Left ventricle myocardium inferior (tissue), 1 donor: ENCODE data around the gene RAB4A. TPM values are rescaled to one million over a fixed set of nuclear protein-coding genes. Genes with fewer than 3 reads are reported as not detected.
"Not testable (repeated sequence)": the region's sequence is repeated elsewhere in the genome, so short reads cannot be mapped to it uniquely, and the experiment has no call there.

Experiments used
- DNase-seq: peaks from one replicate; pipeline ENCODE4 v3.0.0-alpha.2; 2020
- H3K27ac ChIP-seq: fragments of 200-600 bp; replicated peaks from 2 replicates; pipeline ENCODE4 v1.8.0; 2021
- H3K27me3 ChIP-seq: fragments of 200-600 bp; 2 replicates; pipeline ENCODE4 v1.8.0; 2021; ENCODE audit warnings: low read depth
- H3K36me3 ChIP-seq: fragments of 200-600 bp; 2 replicates; pipeline ENCODE4 v1.8.0; 2021
- H3K4me1 ChIP-seq: fragments of 200-600 bp; 2 replicates; pipeline ENCODE4 v1.8.0; 2021
- H3K4me3 ChIP-seq: fragments of 200-600 bp; 2 replicates; pipeline ENCODE4 v1.8.0; 2021; ENCODE audit warnings: mild to moderate bottlenecking, moderate library complexity
- H3K9me3 ChIP-seq: fragments of 200-600 bp; replicated peaks from 2 replicates; pipeline ENCODE4 v1.8.0; 2021
- intact Hi-C: fragments of 100-400 bp; cut with micrococcal nuclease; formaldehyde crosslinking; loops from one replicate; pipeline ENCODE4 v1.11.0; 2022
- total RNA-seq: library from RNA; stranded (reverse); fragmentation: NEBNext Ultra II Directional; extraction: Animal tissue kit (Norgen Biotek cat#: 25700); gene quantifications from one replicate; pipeline ENCODE4 v1.2.1, GENCODE V29; 2021
- TF ChIP-seq, protein P1 (sequence below): fragments of 200-600 bp; IDR thresholded peaks from 2 replicates; pipeline ENCODE4 v1.8.0; 2021; ENCODE audit warnings: antibody characterized with exemption, mild to moderate bottlenecking, borderline replicate concordance
- donor health status: DM: no; HTN: yes; CAD: no; lungs with severe emphysema.

RAB4A gene
- total RNA-seq, 1 donor from 2014 or later = 132 TPM

- Histone ChIP-seq H3K9me3 (no peaks in the 10 kb centered on the region), H3K27ac (no peak overlapping the region), H3K27me3 (no peaks in the 10 kb centered on the region), H3K4me1 (no peaks in the 10 kb centered on the region), H3K36me3 (peaks cover 53% of the 10 kb centered on the region), H3K4me3 (no peak overlapping the region)
- TF ChIP-seq, protein P1, sequence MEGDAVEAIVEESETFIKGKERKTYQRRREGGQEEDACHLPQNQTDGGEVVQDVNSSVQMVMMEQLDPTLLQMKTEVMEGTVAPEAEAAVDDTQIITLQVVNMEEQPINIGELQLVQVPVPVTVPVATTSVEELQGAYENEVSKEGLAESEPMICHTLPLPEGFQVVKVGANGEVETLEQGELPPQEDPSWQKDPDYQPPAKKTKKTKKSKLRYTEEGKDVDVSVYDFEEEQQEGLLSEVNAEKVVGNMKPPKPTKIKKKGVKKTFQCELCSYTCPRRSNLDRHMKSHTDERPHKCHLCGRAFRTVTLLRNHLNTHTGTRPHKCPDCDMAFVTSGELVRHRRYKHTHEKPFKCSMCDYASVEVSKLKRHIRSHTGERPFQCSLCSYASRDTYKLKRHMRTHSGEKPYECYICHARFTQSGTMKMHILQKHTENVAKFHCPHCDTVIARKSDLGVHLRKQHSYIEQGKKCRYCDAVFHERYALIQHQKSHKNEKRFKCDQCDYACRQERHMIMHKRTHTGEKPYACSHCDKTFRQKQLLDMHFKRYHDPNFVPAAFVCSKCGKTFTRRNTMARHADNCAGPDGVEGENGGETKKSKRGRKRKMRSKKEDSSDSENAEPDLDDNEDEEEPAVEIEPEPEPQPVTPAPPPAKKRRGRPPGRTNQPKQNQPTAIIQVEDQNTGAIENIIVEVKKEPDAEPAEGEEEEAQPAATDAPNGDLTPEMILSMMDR = no peak
- no peak for DNase-seq
- intact Hi-C loops = no loop called here
These were observed 53.1 kb downstream of the RAB4A start for GRCh38 chr1:229323885-229324553.

DNA sequence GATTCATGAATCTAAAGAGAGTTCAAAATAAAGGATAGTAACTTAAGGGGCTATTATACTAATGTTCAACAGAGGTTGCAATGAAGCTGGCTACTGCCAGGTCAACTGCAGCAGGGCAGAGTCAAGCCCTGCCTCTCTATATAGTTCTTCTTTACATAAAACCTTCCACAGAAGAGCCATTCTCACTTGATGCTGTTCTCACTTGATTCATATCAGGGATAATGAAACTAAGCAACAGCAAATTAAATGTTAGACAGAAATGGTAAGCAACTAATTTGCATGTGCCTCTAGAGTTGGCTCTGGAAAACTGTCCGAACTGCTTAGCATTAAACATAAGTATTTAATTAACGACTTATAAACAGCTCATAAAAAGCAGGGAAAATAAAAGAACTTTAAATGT is 54.5 kb downstream of the RAB4A start:
- no peak overlapping the region for H3K4me3 ChIP-seq
- TF ChIP-seq, protein P1 = no peak

GRCh38 chr1:229325853-229326487 is 55.1 kb downstream of the RAB4A start:
- no peak for DNase-seq
- H3K27ac ChIP-seq = no peak overlapping the region
- peaks cover 41% of the 10 kb centered on the region for H3K36me3 ChIP-seq
- intact Hi-C loops = no loop called here
- no peaks in the 10 kb centered on the region for H3K27me3 ChIP-seq
- no peaks in the 10 kb centered on the region for H3K9me3 ChIP-seq
- no peaks in the 10 kb centered on the region for H3K4me1 ChIP-seq
- TF ChIP-seq, protein P1 = no peak
- H3K4me3 ChIP-seq = no peak overlapping the region

More for the DNA sequence above, 54.5 kb downstream of the RAB4A start:
- no peak for DNase-seq
- peaks cover 41% of the 10 kb centered on the region for H3K36me3 ChIP-seq
- no peaks in the 10 kb centered on the region for H3K27me3 ChIP-seq
- H3K4me1 ChIP-seq = no peaks in the 10 kb centered on the region
- intact Hi-C loops = no loop called here
- H3K27ac ChIP-seq = no peak overlapping the region
- H3K9me3 ChIP-seq = no peaks in the 10 kb centered on the region

DNA sequence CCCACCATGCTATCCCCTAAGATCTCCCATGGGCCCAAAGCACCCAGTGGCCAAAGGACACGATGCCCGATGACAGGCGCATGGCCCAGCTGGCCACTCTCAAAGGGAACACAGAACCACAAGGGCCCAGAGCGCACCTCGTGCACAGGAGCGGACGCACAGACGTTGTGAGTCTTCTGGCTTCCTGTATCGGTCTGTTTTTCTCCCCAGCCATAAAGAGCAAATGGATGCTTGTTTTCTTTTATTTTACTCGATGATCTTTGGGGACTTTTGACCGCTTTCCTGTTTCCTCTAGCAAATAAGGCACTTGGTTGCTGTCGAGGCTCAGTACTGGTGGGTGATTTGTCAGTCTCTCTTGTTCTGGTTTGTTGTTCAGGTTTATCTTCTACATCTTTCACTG is 55.7 kb downstream of the RAB4A start:
- Histone ChIP-seq H3K4me3 (no peak overlapping the region), H3K36me3 (peaks cover 35% of the 10 kb centered on the region), H3K4me1 (no peaks in the 10 kb centered on the region), H3K9me3 (no peaks in the 10 kb centered on the region), H3K27me3 (no peaks in the 10 kb centered on the region), H3K27ac (no peak overlapping the region)
- intact Hi-C loops = no loop called here
- DNase-seq = no peak
- TF ChIP-seq, protein P1 = no peak

GRCh38 chr1:229327765-229328164 is 56.9 kb downstream of the RAB4A start:
- H3K36me3 ChIP-seq = peaks cover 29% of the 10 kb centered on the region

More at GRCh38 chr1:229327765-229328164, 56.9 kb downstream of the RAB4A start:
- H3K4me3 ChIP-seq, H3K27me3 ChIP-seq, H3K4me1 ChIP-seq, H3K9me3 ChIP-seq, DNase-seq, H3K27ac ChIP-seq, intact Hi-C loops: not testable (repeated sequence)
